PC-3 (cell line): Measurements from ENCODE around the gene HHAT. TPM values are rescaled to one million over a fixed set of nuclear protein-coding genes. Genes with fewer than 3 reads are reported as not detected.

ENCODE experiments used
- ATAC-seq: fragments of 200-7000 bp; cut with Tn5 transposase; 2 replicates; pipeline ENCODE4 v1.9.1; 2020; ENCODE audit warnings: mild to moderate bottlenecking, moderate library complexity
- BruUV-seq: library from RNA; stranded (reverse); fragments of 400-500 nt; replicated peaks from 2 replicates; lab custom pipeline; 2021; lab: Mats Ljungman, UMichigan
- CTCF ChIA-PET: fragments of 300-600 bp; sonication (Branson Sonifier 250); formaldehyde crosslinking; loops from one replicate; lab custom pipeline; 2022; ENCODE audit warnings: antibody characterized with exemption; lab: Charles Lee
- POLR2A ChIA-PET: fragments of 300-600 bp; sonication (Branson Sonifier 250); formaldehyde crosslinking; loops from one replicate; lab custom pipeline; 2022; ENCODE audit warnings: antibody characterized with exemption; ENCODE audit not compliant: unreplicated experiment; lab: Charles Lee
- DNase-seq: peaks from one replicate; pipeline ENCODE4 v3.0.0-alpha.2; 2015
- H2AFZ ChIP-seq: fragments of 300-600 bp; sonication (generic); 2 replicates; pipeline ENCODE4 v1.6.0; 2016; ENCODE audit warnings: antibody characterized with exemption, low read length
- H3F3A ChIP-seq: fragments of 300-600 bp; sonication (generic); one replicate; pipeline ENCODE4 v1.6.0; 2017; ENCODE audit warnings: antibody characterized with exemption, low read length, control low read depth, mild to moderate bottlenecking; ENCODE audit not compliant: unreplicated experiment
- H3K27ac ChIP-seq: fragments of 300-600 bp; sonication (generic); 2 replicates; pipeline ENCODE4 v1.5.1; 2016; ENCODE audit warnings: mild to moderate bottlenecking, low read length
- H3K27me3 ChIP-seq: fragments of 300-600 bp; sonication (generic); 2 replicates; pipeline ENCODE4 v1.6.1; 2016; ENCODE audit warnings: low read length, mixed read lengths
- H3K36me3 ChIP-seq: fragments of 300-600 bp; sonication (generic); 2 replicates; pipeline ENCODE4 v1.6.1; 2016; ENCODE audit warnings: low read depth, mixed run types, low read length, mixed read lengths
- H3K4me1 ChIP-seq: fragments of 300-600 bp; sonication (generic); 2 replicates; pipeline ENCODE4 v1.5.1; 2016; ENCODE audit warnings: low read length; ENCODE audit not compliant: insufficient read depth
- H3K4me2 ChIP-seq: fragments of 300-600 bp; sonication (generic); 2 replicates; pipeline ENCODE4 v1.6.0; 2016; ENCODE audit warnings: low read length
- H3K4me3 ChIP-seq: fragments of 300-600 bp; sonication (generic); 2 replicates; pipeline ENCODE4 v1.5.1; 2016; ENCODE audit warnings: mild to moderate bottlenecking, low read length, mixed read lengths
- H3K79me2 ChIP-seq: fragments of 300-600 bp; sonication (generic); 2 replicates; pipeline ENCODE4 v1.6.1; 2017; ENCODE audit warnings: low read length, mixed read lengths
- H3K9ac ChIP-seq: fragments of 300-600 bp; sonication (generic); 2 replicates; pipeline ENCODE4 v1.6.0; 2016; ENCODE audit warnings: mild to moderate bottlenecking, low read length
- H3K9me2 ChIP-seq: fragments of 300-600 bp; sonication (generic); replicated peaks from 2 replicates; pipeline ENCODE4 v1.6.1; 2016; ENCODE audit warnings: mixed run types, low read length, mixed read lengths
- H3K9me3 ChIP-seq: fragments of 300-600 bp; sonication (generic); 2 replicates; pipeline ENCODE4 v1.6.1; 2016; ENCODE audit warnings: low read length, mixed read lengths
- H4K20me1 ChIP-seq: fragments of 300-600 bp; sonication (generic); 2 replicates; pipeline ENCODE4 v1.6.1; 2016; ENCODE audit warnings: low read length, mixed read lengths
- CTCF ChIP-seq: fragments of 300-600 bp; sonication (generic); conservative IDR thresholded peaks from 2 replicates; pipeline ENCODE4 v1.5.1; 2017; ENCODE audit warnings: antibody characterized with exemption, low read depth, mild to moderate bottlenecking, low read length
- EZH2 ChIP-seq: fragments of 300-600 bp; sonication (generic); IDR thresholded peaks from one replicate; pipeline ENCODE4 v1.6.1; 2017; ENCODE audit warnings: antibody characterized with exemption, mild to moderate bottlenecking, low read length; ENCODE audit not compliant: unreplicated experiment
- EZH2phosphoT487 ChIP-seq: fragments of 300-600 bp; sonication (generic); IDR thresholded peaks from 2 replicates; pipeline ENCODE4 v1.6.1; 2018; ENCODE audit warnings: mild to moderate bottlenecking, antibody characterized with exemption, low read length, borderline replicate concordance
- intact Hi-C: fragments of 100-400 bp; cut with micrococcal nuclease; formaldehyde crosslinking; loops from 2 replicates; pipeline ENCODE4 v1.9.0; 2023
- total RNA-seq: library from RNA; depleted of rRNA; stranded (reverse); fragments of >200 nt; gene quantifications from 2 replicates; pipeline ENCODE4 v1.2.3, GENCODE V29; 2014

The HHAT gene
- total RNA-seq, 1 experiment from 2014 or later = 3.4 TPM

GRCh38 chr1:210332719-210333398 lies 4.2 kb downstream of the HHAT start:
- ChIA-PET CTCF (interaction anchor here (0.6 to 1.0 kb wide), 4 partner anchors 29 to 803 kb away, joined by 3 to 7 read pairs (median 4); no protein-coding TSS in a partner anchor), POLR2A (no interaction called here)
- no peaks in the 10 kb centered on the region for H3K9me2 ChIP-seq
- ATAC-seq (peak; percentile 50), DNase-seq (peak; percentile 96)
- BruUV-seq = no TSS peak
- H3K4me1 ChIP-seq = peaks cover 53% of the 10 kb centered on the region
- H3K4me3 ChIP-seq = no peak overlapping the region; the same call in 1 of the 2 replicates
- H2AFZ ChIP-seq = no peak overlapping the region
- no peaks in the 10 kb centered on the region for H3K27me3 ChIP-seq
- H3K9me3 ChIP-seq = no peaks in the 10 kb centered on the region
- no peaks in the 10 kb centered on the region for H3F3A ChIP-seq
- H3K36me3 ChIP-seq = no peaks in the 10 kb centered on the region
- peak overlapping the region; percentile 66 for H3K27ac ChIP-seq
- H3K9ac ChIP-seq = no peak overlapping the region
- intact Hi-C loops = no loop called here
- no peak for TF ChIP-seq EZH2
- TF ChIP-seq EZH2phosphoT487 = no peak
- TF ChIP-seq CTCF = no peak
- no peaks in the 10 kb centered on the region for H4K20me1 ChIP-seq
- peak overlapping the region; percentile 62 for H3K4me2 ChIP-seq
- no peaks in the 10 kb centered on the region for H3K79me2 ChIP-seq

DNA sequence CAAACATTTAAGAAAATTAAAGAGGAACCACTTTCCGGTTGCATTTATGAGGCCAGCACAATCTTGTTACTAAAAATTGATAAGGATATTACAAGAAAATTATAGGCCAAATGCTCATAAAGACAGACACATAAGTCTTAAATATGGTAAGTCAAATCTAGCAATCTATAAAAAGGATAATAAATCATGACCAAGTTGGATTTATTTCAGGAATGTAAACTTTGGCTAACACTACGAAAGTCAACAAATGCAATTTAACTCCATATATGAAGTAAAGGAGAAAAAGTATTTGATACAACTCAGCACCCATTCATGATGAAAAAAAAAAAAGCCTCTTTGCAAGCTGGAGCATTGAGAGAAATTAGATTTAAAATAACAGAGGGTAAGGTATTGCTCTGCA lies 6.3 kb downstream of the HHAT start:
- POLR2A ChIA-PET = no interaction called here
- intact Hi-C loops = loop anchor here (2.0 kb wide), 1 partner anchor 26 kb away; no protein-coding TSS in a partner anchor
- CTCF ChIA-PET = no interaction called here

More for the DNA sequence above, 6.3 kb downstream of the HHAT start:
- Histone ChIP-seq H3K79me2 (no peaks in the 10 kb centered on the region), H3K4me1 (peaks cover 38% of the 10 kb centered on the region), H3K9me3 (no peaks in the 10 kb centered on the region), H3K9me2 (no peaks in the 10 kb centered on the region), H3K4me3 (no peak overlapping the region), H3K36me3 (no peaks in the 10 kb centered on the region), H3F3A (no peaks in the 10 kb centered on the region), H3K9ac (no peak overlapping the region), H3K4me2 (peak overlapping the region; percentile 42; the same call in 1 of the 2 replicates), H3K27ac (no peak overlapping the region), H4K20me1 (no peaks in the 10 kb centered on the region), H3K27me3 (no peaks in the 10 kb centered on the region), H2AFZ (no peak overlapping the region)
- ATAC-seq = peak; percentile 21
- no peak for TF ChIP-seq CTCF
- TF ChIP-seq EZH2phosphoT487 = no peak
- TF ChIP-seq EZH2 = no peak
- no TSS peak for BruUV-seq
- DNase-seq = peak; percentile 51
